ELF-1 (cell line): Measurements from ENCODE around the gene XPO6.

Source experiments
- DNase-seq: peaks from one replicate; pipeline ENCODE4 v3.0.0-alpha.2; 2016; ENCODE audit warnings: low read depth, low spot score

XPO6 gene

GRCh38 chr16:28183930-28184329, 27.8 kb downstream of the XPO6 start:
- no peak for DNase-seq

GRCh38 chr16:28183484-28183883, 28.3 kb downstream of the XPO6 start:
- no peak for DNase-seq

- no peak for DNase-seq
These were observed 29.0 kb downstream of the XPO6 start for GRCh38 chr16:28182801-28183200.

- DNase-seq, result no peak
These were observed 29.6 kb downstream of the XPO6 start for GRCh38 chr16:28182183-28182582.

- peak; percentile 64 for DNase-seq
These were observed 30.2 kb downstream of the XPO6 start for GRCh38 chr16:28181515-28181914.

- no peak for DNase-seq
These were observed 30.9 kb downstream of the XPO6 start for GRCh38 chr16:28180655-28181460.

GRCh38 chr16:28179354-28179753, 32.4 kb downstream of the XPO6 start:
- no peak for DNase-seq

GRCh38 chr16:28175715-28176114, 36.0 kb downstream of the XPO6 start:
- DNase-seq, result no peak

- no peak for DNase-seq
These were observed 39.4 kb downstream of the XPO6 start for GRCh38 chr16:28172336-28172735.

GRCh38 chr16:28171816-28172215, 39.9 kb downstream of the XPO6 start:
- DNase-seq, result no peak

GRCh38 chr16:28168991-28169554, 42.7 kb downstream of the XPO6 start:
- no peak for DNase-seq

GRCh38 chr16:28167730-28168129, 44.0 kb downstream of the XPO6 start:
- no peak for DNase-seq

GRCh38 chr16:28167221-28167620, 44.5 kb downstream of the XPO6 start:
- no peak for DNase-seq

- DNase-seq, result no peak
These were observed 45.2 kb downstream of the XPO6 start for GRCh38 chr16:28166394-28167208.

- no peak for DNase-seq
These were observed 46.2 kb downstream of the XPO6 start for GRCh38 chr16:28165598-28165997.

- no peak for DNase-seq
These were observed 47.6 kb downstream of the XPO6 start for GRCh38 chr16:28164140-28164539.

- DNase-seq, result no peak
These were observed 48.1 kb downstream of the XPO6 start for GRCh38 chr16:28163699-28164098.

GRCh38 chr16:28162326-28162877, 49.4 kb downstream of the XPO6 start:
- no peak for DNase-seq

GRCh38 chr16:28161626-28162025, 50.1 kb downstream of the XPO6 start:
- no peak for DNase-seq

- DNase-seq, result no peak
These were observed 53.6 kb downstream of the XPO6 start for GRCh38 chr16:28158136-28158535.

- no peak for DNase-seq
These were observed 55.6 kb downstream of the XPO6 start for GRCh38 chr16:28156056-28156680.

- DNase-seq, result no peak
These were observed 56.5 kb downstream of the XPO6 start for GRCh38 chr16:28155293-28155692.
